ENCODE measurements around the gene SMIM8.

DNA sequence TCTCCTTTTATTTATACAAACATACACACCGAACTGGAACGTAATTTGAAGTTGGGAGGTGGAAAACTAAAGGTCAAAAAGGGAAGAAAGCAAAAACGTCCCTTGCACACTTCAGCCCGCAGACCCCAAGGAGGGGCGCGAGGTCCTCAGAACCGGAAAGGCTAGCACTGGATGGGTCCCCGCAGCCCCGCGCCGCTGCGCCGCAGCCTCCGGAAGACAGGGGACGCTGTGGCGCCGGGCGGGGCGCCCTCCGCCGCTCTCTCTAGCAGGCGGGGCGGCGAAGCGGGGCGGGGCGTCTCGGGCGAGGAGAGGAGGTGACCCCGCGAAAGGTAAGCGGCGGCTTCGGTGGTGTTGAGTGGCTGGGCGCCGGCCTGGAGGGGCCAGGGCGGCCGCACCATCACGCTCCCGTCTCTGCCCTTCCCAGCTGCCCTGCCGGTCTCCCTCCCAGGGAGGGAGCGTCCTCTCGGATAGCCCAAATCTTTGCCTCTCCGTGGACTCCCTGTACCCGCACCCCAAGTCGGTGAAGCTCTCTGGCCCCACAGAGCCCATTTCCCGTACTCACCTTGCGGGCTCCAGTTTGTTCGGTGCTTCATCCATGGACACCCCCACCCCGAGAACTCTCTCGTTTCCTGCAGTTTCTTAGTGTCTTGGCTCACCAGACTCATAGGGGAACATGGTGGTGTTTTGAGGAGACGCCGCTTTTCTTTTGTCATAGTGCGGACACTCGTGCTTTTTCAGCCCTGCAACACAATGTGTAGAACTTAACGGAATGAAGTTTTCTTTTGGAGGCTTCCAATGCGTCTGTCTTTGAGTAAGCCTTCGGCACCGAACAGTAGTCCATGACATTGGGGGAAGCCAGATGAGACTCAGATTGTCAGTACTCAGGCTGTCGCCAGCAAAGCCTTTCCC is at the start of gene SMIM8:
- TF ChIP-seq, protein P1, sequence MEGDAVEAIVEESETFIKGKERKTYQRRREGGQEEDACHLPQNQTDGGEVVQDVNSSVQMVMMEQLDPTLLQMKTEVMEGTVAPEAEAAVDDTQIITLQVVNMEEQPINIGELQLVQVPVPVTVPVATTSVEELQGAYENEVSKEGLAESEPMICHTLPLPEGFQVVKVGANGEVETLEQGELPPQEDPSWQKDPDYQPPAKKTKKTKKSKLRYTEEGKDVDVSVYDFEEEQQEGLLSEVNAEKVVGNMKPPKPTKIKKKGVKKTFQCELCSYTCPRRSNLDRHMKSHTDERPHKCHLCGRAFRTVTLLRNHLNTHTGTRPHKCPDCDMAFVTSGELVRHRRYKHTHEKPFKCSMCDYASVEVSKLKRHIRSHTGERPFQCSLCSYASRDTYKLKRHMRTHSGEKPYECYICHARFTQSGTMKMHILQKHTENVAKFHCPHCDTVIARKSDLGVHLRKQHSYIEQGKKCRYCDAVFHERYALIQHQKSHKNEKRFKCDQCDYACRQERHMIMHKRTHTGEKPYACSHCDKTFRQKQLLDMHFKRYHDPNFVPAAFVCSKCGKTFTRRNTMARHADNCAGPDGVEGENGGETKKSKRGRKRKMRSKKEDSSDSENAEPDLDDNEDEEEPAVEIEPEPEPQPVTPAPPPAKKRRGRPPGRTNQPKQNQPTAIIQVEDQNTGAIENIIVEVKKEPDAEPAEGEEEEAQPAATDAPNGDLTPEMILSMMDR (IDR thresholded peaks at IDR 0.05), result peak; percentile 91 to 100 (median 98)
- peak; percentile 18 to 47 for TF ChIP-seq POLR2A (IDR thresholded peaks at IDR 0.05)

Measured in Peyer's patch (tissue), 4 donors.